Measurements from ENCODE around the gene ZNG1A.

ZNG1A gene

GRCh38 chr9:215631-216155 lies 36.8 kb upstream of the ZNG1A start:
- H3K36me3 ChIP-seq (ENCODE audit: control insufficient read depth in 2 of 2, insufficient read depth in 1 of 2, low read length in 2 of 2), result no peaks in the 10 kb centered on the region
- ChIA-PET POLR2A (interaction anchor here (1.0 kb wide), 1 partner anchor 31 kb away, joined by 3 read pairs; no protein-coding TSS in a partner anchor), CTCF (interaction anchor here (0.6 to 1.5 kb wide), 7 partner anchors 9 to 793 kb away, joined by 3 to 7 read pairs (median 4); no protein-coding TSS in a partner anchor)
- no peaks in the 10 kb centered on the region for H3K4me1 ChIP-seq (ENCODE audit: control insufficient read depth, insufficient read depth, low read length)
- no peaks in the 10 kb centered on the region for H3K9me3 ChIP-seq (ENCODE audit: control insufficient read depth, insufficient read depth, low read depth, low read length)
- H3K27ac ChIP-seq (ENCODE audit: extremely low read depth, low read depth, low read length), result no peak overlapping the region
- TF ChIP-seq ZSCAN4 (tag by site-specific recombination; IDR thresholded peaks at IDR 0.05) (no peak), ZSCAN23 (tag by site-specific recombination; IDR thresholded peaks at IDR 0.05) (no peak), KLF17 (tag by site-specific recombination; IDR thresholded peaks at IDR 0.05) (no peak), AEBP2 (tag by site-specific recombination; IDR thresholded peaks at IDR 0.05; ENCODE audit: borderline replicate concordance) (no peak), ZBTB7A (tag by site-specific recombination; IDR thresholded peaks at IDR 0.05; ENCODE audit: low read depth) (no peak), ZNF580 (tag by site-specific recombination; IDR thresholded peaks at IDR 0.05) (no peak), ZNF169 (tag by site-specific recombination; IDR thresholded peaks at IDR 0.05) (no peak), ZNF449 (tag by site-specific recombination; IDR thresholded peaks at IDR 0.05) (no peak), ZNF596 (tag by site-specific recombination; IDR thresholded peaks at IDR 0.05) (no peak), ZNF239 (tag by site-specific recombination; IDR thresholded peaks at IDR 0.05) (no peak), GLI4 (tag by site-specific recombination; IDR thresholded peaks at IDR 0.05) (no peak), ZNF791 (tag by site-specific recombination; IDR thresholded peaks at IDR 0.05) (no peak), ZBTB6 (tag by site-specific recombination; IDR thresholded peaks at IDR 0.05) (no peak), ZNF214 (tag by site-specific recombination; IDR thresholded peaks at IDR 0.05; ENCODE audit: borderline replicate concordance) (no peak), ZNF629 (tag by site-specific recombination; IDR thresholded peaks at IDR 0.05) (no peak), ZNF362 (tag by site-specific recombination; IDR thresholded peaks at IDR 0.05) (no peak), ZNF148 (tag by site-specific recombination; IDR thresholded peaks at IDR 0.05; ENCODE audit: borderline replicate concordance) (no peak), ZBTB11 (tag by site-specific recombination; conservative IDR thresholded peaks at IDR 0.05; ENCODE audit: low read depth) (no peak), ZNF121 (tag by site-specific recombination; IDR thresholded peaks at IDR 0.05) (no peak), ZNF391 (tag by site-specific recombination; IDR thresholded peaks at IDR 0.05; ENCODE audit: borderline replicate concordance, low read depth) (no peak)
- H3K4me3 ChIP-seq (ENCODE audit: low read depth, low read length), result no peak overlapping the region
